MM.1S (cell line): Measurements from ENCODE around the gene FLAD1.

Experiments
- DNase-seq: peaks from one replicate; pipeline ENCODE4 v3.0.0-alpha.2; 2015
- H2AFZ ChIP-seq: fragments of 300-600 bp; sonication (generic); 2 replicates; pipeline ENCODE4 v1.6.0; 2016; ENCODE audit warnings: antibody characterized with exemption, low read length
- H3F3A ChIP-seq: fragments of 300-600 bp; sonication (generic); 2 replicates; pipeline ENCODE4 v1.6.1; 2016; ENCODE audit warnings: mild to moderate bottlenecking, antibody characterized with exemption, low read length, moderate library complexity, mixed read lengths; ENCODE audit not compliant: insufficient read depth
- H3K27ac ChIP-seq: fragments of 300-600 bp; sonication (generic); 2 replicates; pipeline ENCODE4 v1.5.1; 2016; ENCODE audit warnings: mild to moderate bottlenecking, low read length
- H3K27me3 ChIP-seq: fragments of 300-600 bp; sonication (generic); replicated peaks from 2 replicates; pipeline ENCODE4 v1.6.0; 2016; ENCODE audit warnings: low read length; ENCODE audit not compliant: insufficient read depth
- H3K36me3 ChIP-seq: fragments of 300-600 bp; sonication (generic); replicated peaks from 2 replicates; pipeline ENCODE4 v1.6.1; 2016; ENCODE audit warnings: mild to moderate bottlenecking, low read length, mixed read lengths; ENCODE audit not compliant: insufficient read depth
- H3K4me1 ChIP-seq: fragments of 300-600 bp; sonication (generic); 2 replicates; pipeline ENCODE4 v1.6.1; 2016; ENCODE audit warnings: low read length, mixed read lengths
- H3K4me2 ChIP-seq: fragments of 300-600 bp; sonication (generic); 2 replicates; pipeline ENCODE4 v1.6.0; 2016; ENCODE audit warnings: low read depth, low read length
- H3K4me3 ChIP-seq: fragments of 300-600 bp; sonication (generic); 2 replicates; pipeline ENCODE4 v1.5.1; 2016; ENCODE audit warnings: low read length, mixed read lengths
- H3K79me2 ChIP-seq: fragments of 300-600 bp; sonication (generic); 2 replicates; pipeline ENCODE4 v1.6.1; 2016; ENCODE audit warnings: mixed run types, low read length, mixed read lengths
- H3K9ac ChIP-seq: fragments of 300-600 bp; sonication (generic); 2 replicates; pipeline ENCODE4 v1.6.1; 2016; ENCODE audit warnings: low read length, mixed read lengths
- H3K9me2 ChIP-seq: fragments of 300-600 bp; sonication (generic); replicated peaks from 2 replicates; pipeline ENCODE4 v1.6.1; 2016; ENCODE audit warnings: mild to moderate bottlenecking, low read length, mixed read lengths; ENCODE audit not compliant: insufficient read depth
- H3K9me3 ChIP-seq: fragments of 300-600 bp; sonication (generic); replicated peaks from 2 replicates; pipeline ENCODE4 v1.6.1; 2016; ENCODE audit warnings: mild to moderate bottlenecking, low read length, mixed read lengths; ENCODE audit not compliant: insufficient read depth
- H4K20me1 ChIP-seq: fragments of 300-600 bp; sonication (generic); 2 replicates; pipeline ENCODE4 v1.6.1; 2016; ENCODE audit warnings: mild to moderate bottlenecking, low read length, moderate library complexity, mixed read lengths; ENCODE audit not compliant: insufficient read depth
- CTCF ChIP-seq: fragments of 300-600 bp; sonication (generic); IDR thresholded peaks from 2 replicates; pipeline ENCODE4 v1.5.1; 2016; ENCODE audit warnings: antibody characterized with exemption, low read length, mixed read lengths
- EZH2 ChIP-seq: fragments of 300-600 bp; sonication (generic); optimal IDR thresholded peaks from 2 replicates; pipeline ENCODE3; 2017; ENCODE audit warnings: low read depth, mild to moderate bottlenecking, antibody characterized with exemption, low read length, mixed read lengths
- EZH2phosphoT487 ChIP-seq: fragments of 300-600 bp; sonication (generic); IDR thresholded peaks from 2 replicates; pipeline ENCODE4 v1.6.1; 2018; ENCODE audit warnings: antibody characterized with exemption, low read length

Gene FLAD1

GRCh38 chr1:154969860-154970452 is 13.2 kb upstream of the FLAD1 start:
- H3K9me2 ChIP-seq: no peaks in the 10 kb centered on the region
- peak overlapping the region; percentile 53 for H3K4me3 ChIP-seq
- peaks cover 22% of the 10 kb centered on the region for H3F3A ChIP-seq

GRCh38 chr1:154970631-154971340 is 12.4 kb upstream of the FLAD1 start, which contains the start of gene SHC1:
SHC1 (minus strand) TSS chr1:154970747; CDS start chr1:154970526, 221 bp downstream.
- Histone ChIP-seq H3K36me3 (peaks cover 20% of the 10 kb centered on the region), H3K9ac (peak within 1 kb of the TSS; percentile 73), H3K4me3 (peak within 1 kb of the TSS; percentile 53), H3K27me3 (no peaks in the 10 kb centered on the region), H2AFZ (peak within 1 kb of the TSS; percentile 4; the same call in 1 of the 2 replicates), H3K9me3 (no peaks in the 10 kb centered on the region), H3K9me2 (no peaks in the 10 kb centered on the region), H3K27ac (peak within 1 kb of the TSS; percentile 65), H3K4me2 (peak within 1 kb of the TSS; percentile 86), H3K79me2 (peaks cover 91% of the 10 kb centered on the region), H3K4me1 (peaks cover 34% of the 10 kb centered on the region), H3F3A (peaks cover 31% of the 10 kb centered on the region), H4K20me1 (no peaks in the 10 kb centered on the region)
- TF ChIP-seq CTCF: no peak
- TF ChIP-seq EZH2: no peak
- TF ChIP-seq EZH2phosphoT487: no peak
- peak; percentile 98 for DNase-seq

More at GRCh38 chr1:154969860-154970452, 13.2 kb upstream of the FLAD1 start:
- H3K4me2 ChIP-seq: peak overlapping the region; percentile 86
- H3K9me3 ChIP-seq: no peaks in the 10 kb centered on the region
- peak overlapping the region; percentile 73 for H3K9ac ChIP-seq
- no peak for TF ChIP-seq CTCF
- TF ChIP-seq EZH2phosphoT487: no peak
- TF ChIP-seq EZH2: no peak
- no peak overlapping the region for H2AFZ ChIP-seq
- H3K4me1 ChIP-seq: peaks cover 34% of the 10 kb centered on the region
- DNase-seq: no peak
- H3K79me2 ChIP-seq: peaks cover 89% of the 10 kb centered on the region
- H3K27me3 ChIP-seq: no peaks in the 10 kb centered on the region
- H3K36me3 ChIP-seq: peaks cover 20% of the 10 kb centered on the region
- H3K27ac ChIP-seq: peak overlapping the region; percentile 65; the same call in 1 of the 2 replicates
- H4K20me1 ChIP-seq: no peaks in the 10 kb centered on the region

- Histone ChIP-seq H3K4me2 (peak overlapping the region; percentile 86), H2AFZ (peak overlapping the region; percentile 4; the same call in 1 of the 2 replicates), H3K36me3 (peaks cover 14% of the 10 kb centered on the region), H3K27me3 (no peaks in the 10 kb centered on the region), H3K4me3 (peak overlapping the region; percentile 53), H3K79me2 (peaks cover 91% of the 10 kb centered on the region), H3K27ac (peak overlapping the region; percentile 65), H4K20me1 (no peaks in the 10 kb centered on the region), H3K9ac (peak overlapping the region; percentile 73), H3K9me3 (no peaks in the 10 kb centered on the region), H3F3A (peaks cover 38% of the 10 kb centered on the region), H3K9me2 (no peaks in the 10 kb centered on the region), H3K4me1 (peaks cover 38% of the 10 kb centered on the region)
- no peak for DNase-seq
- TF ChIP-seq EZH2phosphoT487 (no peak), EZH2 (no peak), CTCF (no peak)
These were observed 11.7 kb upstream of the FLAD1 start for GRCh38 chr1:154971341-154971998.
